CD4-positive, alpha-beta memory T cell (primary cell): Measurements from ENCODE around the gene XCL2. TPM values are rescaled to one million over a fixed set of nuclear protein-coding genes. Genes with fewer than 3 reads are reported as not detected.

Source experiments
- CTCF ChIA-PET: fragments of 350-600 bp; sonication (Branson Sonifier 250); formaldehyde crosslinking; loops from one replicate; lab custom pipeline; 2021; ENCODE audit warnings: inconsistent platforms; ENCODE audit not compliant: partially characterized antibody; lab: Charles Lee
- POLR2A ChIA-PET: fragments of 350-600 bp; sonication (Branson Sonifier 250); formaldehyde crosslinking; loops from one replicate; lab custom pipeline; 2021; ENCODE audit not compliant: partially characterized antibody; lab: Charles Lee
- DNase-seq, 5 donors: peaks; one replicate each; pipeline versions ENCODE4 v3.0.0 to v3.0.0-alpha.2; 2020 to 2022; ENCODE audit warnings: mixed read lengths in 1 of 5
- H3K27ac ChIP-seq: one replicate; pipeline ENCODE4 v1.7.0; 2013; ENCODE audit warnings: low read depth, low read length
- H3K27me3 ChIP-seq: 2 replicates; pipeline ENCODE4 v1.7.0; 2013; ENCODE audit warnings: mild to moderate bottlenecking, low read length, moderate library complexity; ENCODE audit not compliant: insufficient read depth
- H3K36me3 ChIP-seq: 2 replicates; pipeline ENCODE4 v1.7.0; 2013; ENCODE audit warnings: mild to moderate bottlenecking, low read length, moderate library complexity; ENCODE audit not compliant: insufficient read depth
- H3K4me1 ChIP-seq: 2 replicates; pipeline ENCODE4 v1.7.0; 2013; ENCODE audit warnings: mild to moderate bottlenecking, low read length, moderate library complexity; ENCODE audit not compliant: insufficient read depth
- H3K4me3 ChIP-seq, 2 donors: one replicate each; pipeline ENCODE4 v1.7.0; 2013; ENCODE audit warnings: low read length in 2 of 2, mild to moderate bottlenecking in 1 of 2
- H3K9me3 ChIP-seq, 2 donors: one replicate each; pipeline ENCODE4 v1.7.0; 2013; ENCODE audit warnings: low read length in 2 of 2, control low read depth in 1 of 2; ENCODE audit not compliant: control insufficient read depth in 1 of 2
- H3K27ac Mint-ChIP-seq, 7 donors: one replicate each; pipeline ENCODE4 v1.8.0; 2020 to 2021; ENCODE audit warnings: mixed read lengths in 7 of 7, mild to moderate bottlenecking in 6 of 7, inconsistent platforms in 3 of 7, moderate library complexity in 3 of 7
- H3K27me3 Mint-ChIP-seq, 2 donors: one replicate each; pipeline ENCODE4 v1.8.0; 2020 to 2021; ENCODE audit warnings: mixed read lengths in 2 of 2
- H3K36me3 Mint-ChIP-seq, 2 donors: one replicate each; pipeline ENCODE4 v1.8.0; 2020 to 2021; ENCODE audit warnings: mixed read lengths in 2 of 2, inconsistent platforms in 1 of 2, mild to moderate bottlenecking in 1 of 2
- H3K4me1 Mint-ChIP-seq, 4 donors: one replicate each; pipeline ENCODE4 v1.8.0; 2020 to 2021; ENCODE audit warnings: mixed read lengths in 4 of 4, mild to moderate bottlenecking in 1 of 4
- H3K4me3 Mint-ChIP-seq, 8 donors: one replicate each; pipeline ENCODE4 v1.8.0; 2020 to 2021; ENCODE audit warnings: mixed read lengths in 8 of 8, mild to moderate bottlenecking in 7 of 8, moderate library complexity in 6 of 8, inconsistent platforms in 3 of 8
- H3K9me3 Mint-ChIP-seq, 8 donors: one replicate each; pipeline ENCODE4 v1.8.0; 2020 to 2021; ENCODE audit warnings: mixed read lengths in 8 of 8, mild to moderate bottlenecking in 5 of 8, inconsistent platforms in 3 of 8, moderate library complexity in 1 of 8
- intact Hi-C: fragments of 100-400 bp; cut with micrococcal nuclease; formaldehyde crosslinking; loops from one replicate; pipeline ENCODE4 v1.15.1; 2023
- polyA plus RNA-seq, 2 donors: library from polyadenylated mRNA; unstranded; fragments of 300-500 nt; fragmentation: Illumina TruSeq; gene quantifications; one replicate each; pipeline ENCODE4 v1.2.3, GENCODE V29; 2021
- total RNA-seq, 2 experiments: library from RNA; stranded (reverse); gene quantifications; one replicate each; pipeline ENCODE4 v1.2.3, GENCODE V29; 2021

Gene XCL2
- total and polyA plus RNA-seq, 4 experiments from 2014 or later: 1.4 to 2.8 TPM; not detected in 2

- H3K36me3 Mint-ChIP-seq: peaks cover 2 to 4% of the 10 kb centered on the region in 2 donors
- Histone ChIP-seq H3K36me3 (no peaks in the 10 kb centered on the region), H3K27ac (no peak overlapping the region), H3K9me3 (no peaks in the 10 kb centered on the region), H3K4me3 (no peak overlapping the region), H3K27me3 (no peaks in the 10 kb centered on the region), H3K4me1 (peaks cover 80% of the 10 kb centered on the region)
- H3K4me1 Mint-ChIP-seq: peaks cover 59 to 76% (median 70%) of the 10 kb centered on the region in 4 donors
- CTCF ChIA-PET: interaction anchor here (0.7 to 1.4 kb wide), 3 partner anchors 30 to 175 kb away, joined by 3 to 5 read pairs (median 5); no protein-coding TSS in a partner anchor
- DNase-seq: no peak
- peak overlapping the region in 1 of 8 donors; percentile 9 for H3K4me3 Mint-ChIP-seq
- POLR2A ChIA-PET: interaction anchor here (0.7 to 1.4 kb wide), 3 partner anchors 27 to 49 kb away, joined by 3 read pairs; no protein-coding TSS in a partner anchor
- H3K27ac Mint-ChIP-seq: peak overlapping the region in 1 of 7 donors; percentile 19
- H3K27me3 Mint-ChIP-seq: no peaks in the 10 kb centered on the region
- intact Hi-C loops: no loop called here
- peaks cover 0 to 5% (median 1%) of the 10 kb centered on the region in 8 donors for H3K9me3 Mint-ChIP-seq
These were observed 25.6 kb downstream of the XCL2 start for GRCh38 chr1:168518201-168518689.

GRCh38 chr1:168514455-168514854, 29.3 kb downstream of the XCL2 start:
- Histone ChIP-seq H3K36me3 (no peaks in the 10 kb centered on the region), H3K9me3 (no peaks in the 10 kb centered on the region), H3K27ac (no peak overlapping the region), H3K4me3 (no peak overlapping the region), H3K4me1 (peaks cover 55% of the 10 kb centered on the region), H3K27me3 (no peaks in the 10 kb centered on the region)
- Mint-ChIP-seq H3K4me3 (peak overlapping the region; percentile 51 to 78 (median 75)), H3K27me3 (no peaks in the 10 kb centered on the region), H3K36me3 (no peaks in the 10 kb centered on the region), H3K9me3 (no peaks in the 10 kb centered on the region), H3K27ac (peak overlapping the region; percentile 79 to 90 (median 82)), H3K4me1 (peaks cover 42 to 71% (median 55%) of the 10 kb centered on the region in 4 donors)
- intact Hi-C loops: loop anchor here (2.0 to 5.0 kb wide), 2 partner anchors 16 to 47 kb away; no protein-coding TSS in a partner anchor
- ChIA-PET POLR2A (interaction anchor here (0.7 to 1.6 kb wide), 5 partner anchors 13 to 99 kb away, joined by 3 to 11 read pairs (median 3); no protein-coding TSS in a partner anchor), CTCF (interaction anchor here (0.8 to 1.6 kb wide), 4 partner anchors 9 to 46 kb away, joined by 3 to 5 read pairs (median 4); no protein-coding TSS in a partner anchor)
- DNase-seq: no peak

GRCh38 chr1:168513656-168514404, 30.0 kb downstream of the XCL2 start:
- Mint-ChIP-seq H3K27me3 (no peaks in the 10 kb centered on the region), H3K27ac (peak overlapping the region; percentile 81 to 90 (median 85)), H3K36me3 (no peaks in the 10 kb centered on the region), H3K9me3 (no peaks in the 10 kb centered on the region), H3K4me3 (peak overlapping the region; percentile 51 to 78 (median 75)), H3K4me1 (peaks cover 43 to 70% (median 53%) of the 10 kb centered on the region in 4 donors)
- CTCF ChIA-PET: interaction anchor here (0.8 to 1.6 kb wide), 4 partner anchors 10 to 45 kb away, joined by 3 to 5 read pairs (median 4); no protein-coding TSS in a partner anchor
- Histone ChIP-seq H3K9me3 (no peaks in the 10 kb centered on the region), H3K27ac (no peak overlapping the region), H3K4me1 (peaks cover 49% of the 10 kb centered on the region), H3K36me3 (no peaks in the 10 kb centered on the region), H3K4me3 (no peak overlapping the region), H3K27me3 (no peaks in the 10 kb centered on the region)
- POLR2A ChIA-PET: interaction anchor here (0.7 to 1.6 kb wide), 5 partner anchors 13 to 98 kb away, joined by 3 to 11 read pairs (median 3); no protein-coding TSS in a partner anchor
- intact Hi-C loops: loop anchor here (2.0 to 5.0 kb wide), 2 partner anchors 17 to 47 kb away; no protein-coding TSS in a partner anchor
- DNase-seq: no peak

GRCh38 chr1:168512864-168513595, 30.8 kb downstream of the XCL2 start:
- Mint-ChIP-seq H3K27ac (peak overlapping the region; percentile 81 to 86 (median 84)), H3K4me3 (peak overlapping the region in 7 of 8 donors; percentile 51 to 78 (median 76)), H3K36me3 (no peaks in the 10 kb centered on the region), H3K4me1 (peaks cover 40 to 62% (median 48%) of the 10 kb centered on the region in 4 donors), H3K27me3 (no peaks in the 10 kb centered on the region), H3K9me3 (no peaks in the 10 kb centered on the region)
- H3K9me3 ChIP-seq: no peaks in the 10 kb centered on the region
- H3K27ac ChIP-seq: no peak overlapping the region
- H3K36me3 ChIP-seq: no peaks in the 10 kb centered on the region
- peak; percentile 22 to 63 (median 44) for DNase-seq
- POLR2A ChIA-PET: interaction anchor here (2.1 kb wide), 1 partner anchor 22 kb away, joined by 8 read pairs; no protein-coding TSS in a partner anchor
- intact Hi-C loops: loop anchor here (5.0 kb wide), 1 partner anchor 46 kb away; no protein-coding TSS in a partner anchor
- CTCF ChIA-PET: no interaction called here
- no peak overlapping the region for H3K4me3 ChIP-seq
- H3K27me3 ChIP-seq: no peaks in the 10 kb centered on the region
- peaks cover 42% of the 10 kb centered on the region for H3K4me1 ChIP-seq

- intact Hi-C loops: loop anchor here (5.0 kb wide), 1 partner anchor 43 kb away; no protein-coding TSS in a partner anchor
- no peaks in the 10 kb centered on the region for H3K36me3 Mint-ChIP-seq
- H3K4me3 Mint-ChIP-seq: peak overlapping the region in 2 of 8 donors; percentile 17 to 53
- H3K27me3 Mint-ChIP-seq: no peaks in the 10 kb centered on the region
- H3K9me3 Mint-ChIP-seq: no peaks in the 10 kb centered on the region
- no peaks in the 10 kb centered on the region for H3K9me3 ChIP-seq
- H3K4me1 Mint-ChIP-seq: peaks cover 33 to 56% (median 44%) of the 10 kb centered on the region in 4 donors
- H3K27me3 ChIP-seq: no peaks in the 10 kb centered on the region
- peak overlapping the region in 3 of 7 donors; percentile 45 to 76 (median 68) for H3K27ac Mint-ChIP-seq
- H3K4me1 ChIP-seq: peaks cover 31% of the 10 kb centered on the region
- no peak overlapping the region for H3K4me3 ChIP-seq
- ChIA-PET CTCF (interaction anchor here (1.0 kb wide), 1 partner anchor 167 kb away, joined by 3 read pairs; no protein-coding TSS in a partner anchor), POLR2A (no interaction called here)
- H3K36me3 ChIP-seq: no peaks in the 10 kb centered on the region
- peak in 1 of 5 donors; percentile 43 for DNase-seq
- no peak overlapping the region for H3K27ac ChIP-seq
These were observed 33.7 kb downstream of the XCL2 start for GRCh38 chr1:168509875-168510791.

- Mint-ChIP-seq H3K27ac (no peak overlapping the region), H3K4me1 (peaks cover 30 to 56% (median 43%) of the 10 kb centered on the region in 4 donors), H3K27me3 (no peaks in the 10 kb centered on the region), H3K4me3 (no peak overlapping the region), H3K9me3 (no peaks in the 10 kb centered on the region), H3K36me3 (no peaks in the 10 kb centered on the region)
- ChIA-PET POLR2A (no interaction called here), CTCF (no interaction called here)
- peaks cover 27% of the 10 kb centered on the region for H3K4me1 ChIP-seq
- H3K27ac ChIP-seq: no peak overlapping the region
- no peak for DNase-seq
- H3K9me3 ChIP-seq: no peaks in the 10 kb centered on the region
- no peaks in the 10 kb centered on the region for H3K27me3 ChIP-seq
- H3K4me3 ChIP-seq: no peak overlapping the region
- no peaks in the 10 kb centered on the region for H3K36me3 ChIP-seq
- intact Hi-C loops: no loop called here
These were observed 34.6 kb downstream of the XCL2 start for GRCh38 chr1:168509210-168509609.
